H1 (cell line): ENCODE results near the gene GET3. TPM values are rescaled to one million over a fixed set of nuclear protein-coding genes. Genes with fewer than 3 reads are reported as not detected.
A peak's percentile ranks its signal among the peaks of the same experiment; 100 is the strongest.

Source experiments
- MAX ChIP-seq: IDR thresholded peaks from 2 replicates; pipeline ENCODE4 v1.6.1; 2012; ENCODE audit warnings: inconsistent platforms
- RAD21 ChIP-seq, 2 experiments: IDR thresholded peaks in 1 of 2; conservative IDR thresholded peaks in 1 of 2; 2 replicates each; pipeline ENCODE4 v1.6.1; 2011; ENCODE audit warnings: low read depth in 2 of 2, low read length in 2 of 2, improper control_type of control experiment in 1 of 2, inconsistent platforms in 1 of 2, mild to moderate bottlenecking in 1 of 2, moderate library complexity in 1 of 2
- RFX5 ChIP-seq: IDR thresholded peaks from 2 replicates; pipeline ENCODE4 v1.6.1; 2011; ENCODE audit warnings: low read depth, low read length, improper control_type of control experiment, borderline replicate concordance
- SP2 ChIP-seq: IDR thresholded peaks from 2 replicates; pipeline ENCODE4 v1.6.1; 2012; ENCODE audit warnings: mild to moderate bottlenecking, low read length, inconsistent platforms
- SRF ChIP-seq: IDR thresholded peaks from 2 replicates; pipeline ENCODE4 v1.6.1; 2011; ENCODE audit warnings: mild to moderate bottlenecking, low read depth, low read length, moderate library complexity
- TAF1 ChIP-seq: IDR thresholded peaks from 2 replicates; pipeline ENCODE4 v1.6.1; 2011; ENCODE audit warnings: mild to moderate bottlenecking, low read depth, low read length
- TEAD4 ChIP-seq: IDR thresholded peaks from 2 replicates; pipeline ENCODE4 v1.6.1; 2012; ENCODE audit warnings: low read depth, low read length, inconsistent platforms, mixed read lengths
- ZNF274 ChIP-seq: IDR thresholded peaks from 2 replicates; pipeline ENCODE4 v1.7.0; 2012; ENCODE audit warnings: low read length, borderline replicate concordance; ENCODE audit errors: extremely low read depth
- polyA plus RNA-seq, 7 experiments: library from polyadenylated mRNA; depleted of rRNA in 3 of 7; stranded (reverse) in 5 of 7; unstranded in 2 of 7; fragments of >200 nt in 5 of 7; fragments of 200-250 nt in 2 of 7; gene quantifications; 1 replicate in 5 of 7; 2 replicates in 1 of 7; 4 replicates in 1 of 7; pipeline versions ENCODE4 v1.2.1 to v1.2.3, GENCODE V29; 2011 to 2013; ENCODE audit warnings: missing spikeins in 2 of 7, mixed read lengths in 2 of 7
- total RNA-seq: library from RNA; stranded (reverse); fragmentation: NEBNext Ultra II Directional; extraction: Animal tissue kit (Norgen Biotek cat#: 25700); gene quantifications from 2 replicates; pipeline ENCODE4 v1.2.1, GENCODE V29; 2021
- TF ChIP-seq, protein P1 (sequence below): fragments of 300-600 bp; sonication (generic); IDR thresholded peaks from 2 replicates; pipeline ENCODE4 v1.7.1; 2012; ENCODE audit warnings: low read length, moderate library complexity, mild to moderate bottlenecking, inconsistent platforms; ENCODE audit not compliant: insufficient replicate concordance

Gene GET3
- total and polyA plus RNA-seq, 2 of the 8 experiments (the other 6 are each of a cell fraction or from before 2014, with no cell fraction given) = 105 to 297 TPM

- TF ChIP-seq RAD21 (IDR thresholded peaks at IDR 0.05 in 1 of 2, conservative IDR thresholded peaks at IDR 0.05 in 1 of 2; ENCODE audit: low read depth in 2 of 2, low read length in 2 of 2) = no peak
- no peak for TF ChIP-seq ZNF274
- no peak for TF ChIP-seq RFX5
- peak; percentile 91 for TF ChIP-seq MAX
- no peak for TF ChIP-seq TEAD4
- peak; percentile 25; the same call in 1 of the 2 replicates for TF ChIP-seq TAF1
- TF ChIP-seq SRF = no peak
- TF ChIP-seq, protein P1, sequence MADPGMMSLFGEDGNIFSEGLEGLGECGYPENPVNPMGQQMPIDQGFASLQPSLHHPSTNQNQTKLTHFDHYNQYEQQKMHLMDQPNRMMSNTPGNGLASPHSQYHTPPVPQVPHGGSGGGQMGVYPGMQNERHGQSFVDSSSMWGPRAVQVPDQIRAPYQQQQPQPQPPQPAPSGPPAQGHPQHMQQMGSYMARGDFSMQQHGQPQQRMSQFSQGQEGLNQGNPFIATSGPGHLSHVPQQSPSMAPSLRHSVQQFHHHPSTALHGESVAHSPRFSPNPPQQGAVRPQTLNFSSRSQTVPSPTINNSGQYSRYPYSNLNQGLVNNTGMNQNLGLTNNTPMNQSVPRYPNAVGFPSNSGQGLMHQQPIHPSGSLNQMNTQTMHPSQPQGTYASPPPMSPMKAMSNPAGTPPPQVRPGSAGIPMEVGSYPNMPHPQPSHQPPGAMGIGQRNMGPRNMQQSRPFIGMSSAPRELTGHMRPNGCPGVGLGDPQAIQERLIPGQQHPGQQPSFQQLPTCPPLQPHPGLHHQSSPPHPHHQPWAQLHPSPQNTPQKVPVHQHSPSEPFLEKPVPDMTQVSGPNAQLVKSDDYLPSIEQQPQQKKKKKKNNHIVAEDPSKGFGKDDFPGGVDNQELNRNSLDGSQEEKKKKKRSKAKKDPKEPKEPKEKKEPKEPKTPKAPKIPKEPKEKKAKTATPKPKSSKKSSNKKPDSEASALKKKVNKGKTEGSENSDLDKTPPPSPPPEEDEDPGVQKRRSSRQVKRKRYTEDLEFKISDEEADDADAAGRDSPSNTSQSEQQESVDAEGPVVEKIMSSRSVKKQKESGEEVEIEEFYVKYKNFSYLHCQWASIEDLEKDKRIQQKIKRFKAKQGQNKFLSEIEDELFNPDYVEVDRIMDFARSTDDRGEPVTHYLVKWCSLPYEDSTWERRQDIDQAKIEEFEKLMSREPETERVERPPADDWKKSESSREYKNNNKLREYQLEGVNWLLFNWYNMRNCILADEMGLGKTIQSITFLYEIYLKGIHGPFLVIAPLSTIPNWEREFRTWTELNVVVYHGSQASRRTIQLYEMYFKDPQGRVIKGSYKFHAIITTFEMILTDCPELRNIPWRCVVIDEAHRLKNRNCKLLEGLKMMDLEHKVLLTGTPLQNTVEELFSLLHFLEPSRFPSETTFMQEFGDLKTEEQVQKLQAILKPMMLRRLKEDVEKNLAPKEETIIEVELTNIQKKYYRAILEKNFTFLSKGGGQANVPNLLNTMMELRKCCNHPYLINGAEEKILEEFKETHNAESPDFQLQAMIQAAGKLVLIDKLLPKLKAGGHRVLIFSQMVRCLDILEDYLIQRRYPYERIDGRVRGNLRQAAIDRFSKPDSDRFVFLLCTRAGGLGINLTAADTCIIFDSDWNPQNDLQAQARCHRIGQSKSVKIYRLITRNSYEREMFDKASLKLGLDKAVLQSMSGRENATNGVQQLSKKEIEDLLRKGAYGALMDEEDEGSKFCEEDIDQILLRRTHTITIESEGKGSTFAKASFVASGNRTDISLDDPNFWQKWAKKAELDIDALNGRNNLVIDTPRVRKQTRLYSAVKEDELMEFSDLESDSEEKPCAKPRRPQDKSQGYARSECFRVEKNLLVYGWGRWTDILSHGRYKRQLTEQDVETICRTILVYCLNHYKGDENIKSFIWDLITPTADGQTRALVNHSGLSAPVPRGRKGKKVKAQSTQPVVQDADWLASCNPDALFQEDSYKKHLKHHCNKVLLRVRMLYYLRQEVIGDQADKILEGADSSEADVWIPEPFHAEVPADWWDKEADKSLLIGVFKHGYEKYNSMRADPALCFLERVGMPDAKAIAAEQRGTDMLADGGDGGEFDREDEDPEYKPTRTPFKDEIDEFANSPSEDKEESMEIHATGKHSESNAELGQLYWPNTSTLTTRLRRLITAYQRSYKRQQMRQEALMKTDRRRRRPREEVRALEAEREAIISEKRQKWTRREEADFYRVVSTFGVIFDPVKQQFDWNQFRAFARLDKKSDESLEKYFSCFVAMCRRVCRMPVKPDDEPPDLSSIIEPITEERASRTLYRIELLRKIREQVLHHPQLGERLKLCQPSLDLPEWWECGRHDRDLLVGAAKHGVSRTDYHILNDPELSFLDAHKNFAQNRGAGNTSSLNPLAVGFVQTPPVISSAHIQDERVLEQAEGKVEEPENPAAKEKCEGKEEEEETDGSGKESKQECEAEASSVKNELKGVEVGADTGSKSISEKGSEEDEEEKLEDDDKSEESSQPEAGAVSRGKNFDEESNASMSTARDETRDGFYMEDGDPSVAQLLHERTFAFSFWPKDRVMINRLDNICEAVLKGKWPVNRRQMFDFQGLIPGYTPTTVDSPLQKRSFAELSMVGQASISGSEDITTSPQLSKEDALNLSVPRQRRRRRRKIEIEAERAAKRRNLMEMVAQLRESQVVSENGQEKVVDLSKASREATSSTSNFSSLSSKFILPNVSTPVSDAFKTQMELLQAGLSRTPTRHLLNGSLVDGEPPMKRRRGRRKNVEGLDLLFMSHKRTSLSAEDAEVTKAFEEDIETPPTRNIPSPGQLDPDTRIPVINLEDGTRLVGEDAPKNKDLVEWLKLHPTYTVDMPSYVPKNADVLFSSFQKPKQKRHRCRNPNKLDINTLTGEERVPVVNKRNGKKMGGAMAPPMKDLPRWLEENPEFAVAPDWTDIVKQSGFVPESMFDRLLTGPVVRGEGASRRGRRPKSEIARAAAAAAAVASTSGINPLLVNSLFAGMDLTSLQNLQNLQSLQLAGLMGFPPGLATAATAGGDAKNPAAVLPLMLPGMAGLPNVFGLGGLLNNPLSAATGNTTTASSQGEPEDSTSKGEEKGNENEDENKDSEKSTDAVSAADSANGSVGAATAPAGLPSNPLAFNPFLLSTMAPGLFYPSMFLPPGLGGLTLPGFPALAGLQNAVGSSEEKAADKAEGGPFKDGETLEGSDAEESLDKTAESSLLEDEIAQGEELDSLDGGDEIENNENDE = no peak
- TF ChIP-seq SP2 = no peak
These were observed 37.6 kb downstream of the GET3 start, which contains the start of gene HOOK2 (continued) for GRCh38 chr19:12774588-12775555.
